NB4 (cell line): ENCODE results near the gene C1QC.

Experiments
- CTCF ChIP-seq: IDR thresholded peaks from one replicate; pipeline ENCODE4 v1.5.1; 2012; ENCODE audit warnings: low read depth, low read length
- MYC ChIP-seq: IDR thresholded peaks from 2 replicates; pipeline ENCODE4 v1.6.1; 2011; ENCODE audit warnings: low read depth, low read length
- POLR2A ChIP-seq: IDR thresholded peaks from 2 replicates; pipeline ENCODE4 v1.6.1; 2011; ENCODE audit warnings: mild to moderate bottlenecking; ENCODE audit not compliant: insufficient read length; ENCODE audit errors: extremely low read depth
- TF ChIP-seq, protein P1 (sequence below): IDR thresholded peaks from 2 replicates; pipeline ENCODE4 v1.6.1; 2011; ENCODE audit warnings: low read depth, low read length

DNA sequence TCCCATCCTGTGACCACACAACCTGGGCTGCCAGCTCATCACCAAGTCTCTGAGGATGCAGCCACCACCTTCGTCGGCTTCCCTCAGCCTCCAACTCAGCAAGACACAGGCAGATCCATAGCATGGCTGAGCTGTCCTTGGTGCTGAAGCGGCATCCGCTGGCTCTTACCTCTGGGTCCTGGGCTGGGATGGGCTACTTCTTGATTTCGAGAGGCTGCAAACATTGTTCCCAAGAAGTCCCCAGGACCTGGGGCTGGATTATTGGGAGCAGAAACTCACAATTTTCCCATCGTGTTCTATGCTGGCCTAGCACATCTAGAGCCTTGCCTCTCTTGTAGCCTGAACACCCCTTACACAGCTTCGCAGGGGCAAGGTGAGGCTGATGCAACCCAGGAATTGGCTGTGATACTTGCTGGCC lies 31.9 kb upstream of the C1QC start:
- TF ChIP-seq CTCF, result no peak
- TF ChIP-seq POLR2A, result no peak
- no peak for TF ChIP-seq MYC
- TF ChIP-seq, protein P1, sequence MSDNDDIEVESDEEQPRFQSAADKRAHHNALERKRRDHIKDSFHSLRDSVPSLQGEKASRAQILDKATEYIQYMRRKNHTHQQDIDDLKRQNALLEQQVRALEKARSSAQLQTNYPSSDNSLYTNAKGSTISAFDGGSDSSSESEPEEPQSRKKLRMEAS, result peak; percentile 70
